ENCODE measurements around the gene SLC10A3. TPM values are rescaled to one million over a fixed set of nuclear protein-coding genes. Genes with fewer than 3 reads are reported as not detected.

Gene SLC10A3
- total and polyA plus RNA-seq, 7 donors: 7.2 to 39.8 (median 15.7) TPM

- H3K4me1 ChIP-seq: no peaks in the 10 kb centered on the region
- H3K27me3 ChIP-seq (ENCODE audit: insufficient read depth in 3 of 3, low read length in 2 of 3): no peaks in the 10 kb centered on the region
- 88 to 95% (median 94%) methylated on average over 16 to 23 of the region's 23 CpGs for WGBS, 3 donors
- H3K27ac ChIP-seq: no peak overlapping the region
- H3K36me3 ChIP-seq (ENCODE audit: insufficient read depth in 1 of 2, low read depth in 1 of 2): peaks cover 0 to 25% of the 10 kb centered on the region in 2 donors
- intact Hi-C loops (cut with DNase I): loop anchor here (5.0 kb wide), 3 partner anchors 115 to 395 kb away; no protein-coding TSS in a partner anchor
- DNase-seq (no peak), ATAC-seq (no peak)
- no peak for TF ChIP-seq CTCF (IDR thresholded peaks at IDR 0.05)
- H3K9me3 ChIP-seq: no peaks in the 10 kb centered on the region
- no peak overlapping the region for H3K4me3 ChIP-seq
Measured at GRCh38 chrX:154532690-154533089, 42.3 kb upstream of the SLC10A3 start.

GRCh38 chrX:154531626-154532025, 41.2 kb upstream of the SLC10A3 start:
- TF ChIP-seq CTCF (IDR thresholded peaks at IDR 0.05): no peak
- Histone ChIP-seq H3K36me3 (ENCODE audit: insufficient read depth in 1 of 2, low read depth in 1 of 2) (peaks cover 0 to 25% of the 10 kb centered on the region in 2 donors), H3K9me3 (no peaks in the 10 kb centered on the region), H3K27me3 (ENCODE audit: insufficient read depth in 3 of 3, low read length in 2 of 3) (no peaks in the 10 kb centered on the region), H3K4me3 (no peak overlapping the region), H3K27ac (no peak overlapping the region), H3K4me1 (peaks cover 4% of the 10 kb centered on the region)
- WGBS, 3 donors: 70 to 74% (median 71%) methylated on average over 1 to 16 of the region's 16 CpGs
- no peak for DNase-seq
- ATAC-seq: no peak
- intact Hi-C loops (cut with DNase I): loop anchor here (5.0 kb wide), 3 partner anchors 114 to 394 kb away; no protein-coding TSS in a partner anchor

- intact Hi-C loops (cut with DNase I): loop anchor here (5.0 kb wide), 3 partner anchors 113 to 393 kb away; no protein-coding TSS in a partner anchor
- ATAC-seq (no peak), DNase-seq (no peak)
- WGBS, 3 donors: 86 to 93% (median 91%) methylated on average over 11 of the region's 11 CpGs
- Histone ChIP-seq H3K4me3 (no peak overlapping the region), H3K4me1 (peaks cover 4% of the 10 kb centered on the region), H3K36me3 (ENCODE audit: insufficient read depth in 1 of 2, low read depth in 1 of 2) (peaks cover 0 to 25% of the 10 kb centered on the region in 2 donors), H3K9me3 (no peaks in the 10 kb centered on the region), H3K27me3 (ENCODE audit: insufficient read depth in 3 of 3, low read length in 2 of 3) (no peaks in the 10 kb centered on the region), H3K27ac (no peak overlapping the region)
- no peak for TF ChIP-seq CTCF (IDR thresholded peaks at IDR 0.05)
Measured at GRCh38 chrX:154530286-154530685, 39.9 kb upstream of the SLC10A3 start.

- peaks cover 0 to 25% of the 10 kb centered on the region in 2 donors for H3K36me3 ChIP-seq (ENCODE audit: insufficient read depth in 1 of 2, low read depth in 1 of 2)
- H3K27me3 ChIP-seq (ENCODE audit: insufficient read depth in 3 of 3, low read length in 2 of 3): no peaks in the 10 kb centered on the region
- H3K4me3 ChIP-seq: no peak overlapping the region
- intact Hi-C loops (cut with DNase I): no loop called here
- H3K9me3 ChIP-seq: no peaks in the 10 kb centered on the region
- 75 to 92% (median 80%) methylated on average over 2 to 6 of the region's 6 CpGs for WGBS, 3 donors
- DNase-seq (peak in 1 of 2 donors; percentile 49), ATAC-seq (peak in 1 of 4 donors; percentile 26)
- no peak overlapping the region for H3K27ac ChIP-seq
- no peak for TF ChIP-seq CTCF (IDR thresholded peaks at IDR 0.05)
- H3K4me1 ChIP-seq: peaks cover 4% of the 10 kb centered on the region
Measured at GRCh38 chrX:154529206-154529612, 38.8 kb upstream of the SLC10A3 start.

Data from psoas muscle (tissue), 8 donors.